Activated CD4-positive, CD25-positive, alpha-beta regulatory T cell treated with anti-CD3 and anti-CD28 coated beads, Interleukin-2, amount 50 U/mL, for 16 hours (primary cell): ENCODE data around the gene MUC5B.

Experiments
- DNase-seq: peaks from one replicate; pipeline ENCODE4 v3.0.0-alpha.2; 2020; ENCODE audit warnings: low read depth, low spot score

Gene MUC5B

GRCh38 chr11:1221848-1222311 lies 986 bp upstream of the MUC5B start:
- no peak for DNase-seq

GRCh38 chr11:1223346-1224110 lies 662 bp downstream of the MUC5B start:
- DNase-seq, result no peak

GRCh38 chr11:1224111-1224490 lies 1.2 kb downstream of the MUC5B start:
- no peak for DNase-seq

GRCh38 chr11:1224491-1225385 lies 1.9 kb downstream of the MUC5B start:
- no peak for DNase-seq

DNA sequence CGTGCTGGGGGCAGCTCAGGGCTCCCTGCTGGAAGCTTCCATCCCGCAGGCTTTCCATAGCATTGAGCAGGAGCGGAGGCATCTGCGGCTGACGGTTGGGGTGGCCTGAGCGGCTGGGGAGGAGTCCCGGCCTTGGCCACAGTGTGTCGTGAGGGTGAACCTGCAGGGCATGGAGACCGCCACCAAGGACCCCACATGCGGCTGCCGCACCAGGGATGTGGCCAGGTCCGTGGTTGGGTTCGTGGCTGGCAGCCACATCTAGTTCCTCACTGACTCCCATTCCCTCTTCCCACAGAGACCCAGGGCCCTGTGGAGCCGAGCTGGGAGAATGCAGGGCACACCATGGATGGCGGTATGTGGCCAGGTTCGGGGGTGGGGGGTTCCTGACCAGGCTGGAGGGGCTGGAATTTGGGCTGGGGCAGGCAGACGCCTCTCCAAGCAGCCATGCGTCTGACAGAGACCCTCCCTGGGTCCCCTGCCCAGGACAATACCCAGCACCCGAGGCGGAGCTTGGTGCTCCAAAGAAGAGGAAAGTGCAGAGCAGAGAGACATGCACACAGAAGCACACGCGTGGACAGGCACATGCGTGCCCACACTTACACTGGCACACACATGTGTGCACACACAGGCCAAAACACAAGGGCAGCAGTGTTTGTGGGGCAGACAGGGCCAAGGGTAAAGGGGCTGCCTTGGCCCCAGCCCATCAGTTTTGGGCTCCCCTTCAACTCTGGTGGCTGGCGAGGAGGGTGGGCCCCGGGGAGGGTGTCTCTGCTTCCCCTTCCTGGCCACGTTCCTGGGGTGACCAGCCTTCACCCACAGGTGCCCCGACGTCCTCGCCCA lies 2.7 kb downstream of the MUC5B start:
- DNase-seq, result no peak

DNA sequence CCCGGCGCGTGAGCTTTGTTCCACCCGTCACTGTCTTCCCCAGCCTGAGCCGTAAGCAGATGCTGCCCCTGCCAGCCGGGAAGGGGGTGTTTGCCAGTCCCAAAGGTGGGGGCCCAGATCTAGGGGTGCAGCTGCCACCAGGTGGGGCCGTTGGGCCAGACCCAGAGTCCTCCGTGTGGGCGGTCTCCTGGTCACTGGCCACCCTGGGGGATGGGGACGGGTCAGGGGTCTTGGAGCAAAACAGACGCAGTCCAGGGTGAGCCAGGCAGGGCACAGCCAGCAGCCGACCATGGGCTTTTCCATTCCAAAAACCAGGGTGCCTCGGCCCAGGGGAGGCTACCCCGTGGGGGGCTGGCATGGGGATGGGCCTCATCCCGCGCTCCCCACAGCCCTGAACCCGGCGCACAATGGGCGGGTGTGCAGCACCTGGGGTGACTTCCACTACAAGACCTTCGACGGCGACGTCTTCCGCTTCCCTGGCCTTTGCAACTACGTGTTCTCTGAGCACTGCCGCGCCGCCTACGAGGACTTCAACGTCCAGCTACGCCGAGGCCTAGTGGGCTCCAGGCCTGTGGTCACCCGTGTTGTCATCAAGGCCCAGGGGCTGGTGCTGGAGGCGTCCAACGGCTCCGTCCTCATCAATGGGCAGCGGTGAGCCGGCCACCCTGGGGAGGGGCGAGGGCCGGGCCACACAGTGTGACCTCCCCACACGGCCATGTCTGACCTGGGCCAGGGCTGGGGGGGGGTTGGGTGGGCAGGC lies 3.5 kb downstream of the MUC5B start:
- DNase-seq, result no peak

- DNase-seq, result no peak
Observed at GRCh38 chr11:1226986-1227550, 4.2 kb downstream of the MUC5B start.

GRCh38 chr11:1227551-1228100 lies 4.8 kb downstream of the MUC5B start:
- DNase-seq, result no peak

DNA sequence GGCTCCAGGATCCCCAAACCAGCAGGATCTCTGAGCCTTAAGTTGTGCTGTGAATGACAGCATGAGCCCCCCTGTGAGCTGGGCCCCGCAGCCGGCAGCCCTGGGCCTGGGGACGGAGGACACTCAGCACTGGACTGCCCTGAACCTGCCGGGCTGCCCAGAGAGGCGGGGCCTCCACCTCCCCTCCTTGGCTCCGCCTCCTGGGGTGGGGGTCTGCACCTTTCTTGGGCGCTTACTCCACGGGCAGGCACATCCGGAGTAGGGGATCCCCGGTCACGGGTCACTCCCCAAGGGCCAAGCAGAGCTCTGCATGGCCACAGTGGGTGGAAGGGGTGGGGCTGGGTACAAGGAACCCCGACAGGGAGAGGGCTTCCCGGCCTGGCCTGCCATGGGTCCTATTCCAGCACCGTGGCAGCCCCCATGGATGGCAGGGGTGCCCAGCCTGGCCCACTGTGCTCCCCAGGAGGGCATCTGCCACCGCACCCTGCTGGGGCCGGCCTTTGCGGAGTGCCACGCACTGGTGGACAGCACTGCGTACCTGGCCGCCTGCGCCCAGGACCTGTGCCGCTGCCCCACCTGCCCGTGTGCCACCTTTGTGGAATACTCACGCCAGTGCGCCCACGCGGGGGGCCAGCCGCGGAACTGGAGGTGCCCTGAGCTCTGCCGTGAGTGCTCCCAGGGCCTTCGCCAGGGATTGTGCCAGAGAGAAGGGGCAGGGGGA lies 5.4 kb downstream of the MUC5B start:
- DNase-seq, result no peak

GRCh38 chr11:1228921-1229451 lies 6.1 kb downstream of the MUC5B start:
- DNase-seq, result no peak

- no peak for DNase-seq
Observed at GRCh38 chr11:1229471-1230120, 6.7 kb downstream of the MUC5B start.

- no peak for DNase-seq
Observed at GRCh38 chr11:1230121-1230455, 7.2 kb downstream of the MUC5B start.

GRCh38 chr11:1230456-1231395 lies 7.9 kb downstream of the MUC5B start:
- no peak for DNase-seq

- no peak for DNase-seq
Observed at GRCh38 chr11:1231396-1232020, 8.6 kb downstream of the MUC5B start.

DNA sequence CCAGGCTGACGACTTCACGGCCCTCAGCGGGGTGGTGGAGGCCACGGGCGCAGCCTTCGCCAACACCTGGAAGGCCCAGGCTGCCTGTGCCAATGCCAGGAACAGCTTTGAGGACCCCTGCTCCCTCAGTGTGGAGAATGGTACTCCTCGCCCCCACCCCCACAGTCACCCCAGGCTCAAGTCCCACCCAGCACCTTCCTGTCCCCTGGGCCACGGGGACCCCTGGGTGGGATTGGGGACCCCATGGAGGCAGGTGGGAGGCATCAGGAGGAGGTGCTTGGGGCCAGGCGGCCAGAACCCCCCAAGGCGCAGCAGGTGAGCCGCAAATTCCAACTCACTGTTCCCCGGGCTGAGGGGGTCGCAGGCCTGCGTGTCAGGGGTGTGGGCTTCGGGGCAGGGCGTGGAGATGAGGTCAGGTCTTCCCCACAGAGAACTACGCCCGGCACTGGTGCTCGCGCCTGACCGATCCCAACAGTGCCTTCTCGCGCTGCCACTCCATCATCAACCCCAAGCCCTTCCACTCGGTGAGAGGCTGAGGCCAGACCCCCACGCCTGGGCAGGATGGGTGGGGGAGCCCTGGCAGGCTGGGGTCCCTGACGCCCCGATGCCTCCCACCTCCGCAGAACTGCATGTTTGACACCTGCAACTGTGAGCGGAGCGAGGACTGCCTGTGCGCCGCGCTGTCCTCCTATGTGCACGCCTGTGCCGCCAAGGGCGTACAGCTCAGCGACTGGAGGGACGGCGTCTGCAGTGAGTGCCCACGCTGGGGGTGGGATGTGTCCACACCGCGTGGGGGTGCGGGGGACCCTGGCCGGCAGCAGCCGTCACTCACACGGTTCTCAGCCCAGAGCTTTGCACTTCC lies 9.4 kb downstream of the MUC5B start:
- DNase-seq, result no peak

GRCh38 chr11:1232883-1233321 lies 10.0 kb downstream of the MUC5B start:
- DNase-seq, result no peak
